ENCODE results near the gene LCN10.

- no peak for TF ChIP-seq CTCF (IDR thresholded peaks at IDR 0.05)
- no peak for TF ChIP-seq SIN3A (IDR thresholded peaks at IDR 0.05; ENCODE audit: borderline replicate concordance, insufficient read depth, low read depth, low read length)
Observed at GRCh38 chr9:136754059-136754572, 11.4 kb upstream of the LCN10 start.
